H1 (cell line): ENCODE measurements around the gene COL21A1. TPM values are rescaled to one million over a fixed set of nuclear protein-coding genes. Genes with fewer than 3 reads are reported as not detected.

Experiments used
- CTCF ChIA-PET: fragments of 300-600 bp; sonication (Branson Sonifier 250); formaldehyde crosslinking; loops from one replicate; lab custom pipeline; 2021; ENCODE audit not compliant: partially characterized antibody; lab: Charles Lee
- POLR2A ChIA-PET: fragments of 300-600 bp; sonication (Branson Sonifier 250); formaldehyde crosslinking; loops from one replicate; lab custom pipeline; 2021; ENCODE audit warnings: inconsistent platforms; ENCODE audit not compliant: partially characterized antibody; lab: Charles Lee
- DNase-seq, 2 experiments: peaks; one replicate each; pipeline versions ENCODE4 v3.0.0 to v3.0.0-alpha.2; 2010 to 2022; ENCODE audit warnings: low spot score in 2 of 2, low read depth in 1 of 2, mixed read lengths in 1 of 2
- FAIRE-seq: peaks from 2 replicates; lab custom pipeline; 2011; peaks lifted over from hg19 to GRCh38; lab: Jason Lieb, UNC
- H2AFZ ChIP-seq: 2 replicates; pipeline ENCODE4 v1.8.1; 2012; ENCODE audit warnings: low read length, inconsistent platforms
- H2AK5ac ChIP-seq: 2 replicates; pipeline ENCODE4 v1.6.1; 2013; ENCODE audit warnings: low read depth, low read length
- H2BK120ac ChIP-seq: replicated peaks from 2 replicates; pipeline ENCODE3; 2013; ENCODE audit warnings: low read depth, low read length, inconsistent platforms
- H2BK12ac ChIP-seq: 2 replicates; pipeline ENCODE4 v1.6.1; 2013; ENCODE audit warnings: low read depth, low read length
- H2BK15ac ChIP-seq: 2 replicates; pipeline ENCODE4 v1.6.1; 2013; ENCODE audit warnings: low read length
- H2BK20ac ChIP-seq: 2 replicates; pipeline ENCODE4 v1.6.1; 2013; ENCODE audit warnings: low read length
- H2BK5ac ChIP-seq: 2 replicates; pipeline ENCODE4 v1.6.1; 2013; ENCODE audit warnings: low read depth, low read length
- H3K14ac ChIP-seq: 2 replicates; pipeline ENCODE4 v1.6.1; 2013; ENCODE audit warnings: inconsistent platforms; ENCODE audit not compliant: insufficient read length
- H3K18ac ChIP-seq: 2 replicates; pipeline ENCODE4 v1.6.1; 2013; ENCODE audit warnings: low read length; ENCODE audit errors: extremely low read depth
- H3K23ac ChIP-seq: 2 replicates; pipeline ENCODE4 v1.6.1; 2013; ENCODE audit warnings: inconsistent platforms; ENCODE audit not compliant: insufficient read length
- H3K23me2 ChIP-seq: 2 replicates; pipeline ENCODE4 v1.6.1; 2013; ENCODE audit warnings: low read depth, low read length
- H3K27ac ChIP-seq: 2 replicates; pipeline ENCODE4 v1.6.1; 2011; ENCODE audit warnings: low read depth, low read length, inconsistent platforms
- H3K27me3 ChIP-seq, 4 experiments: replicated peaks in 1 of 4; 1 replicate in 1 of 4; 2 replicates in 3 of 4; pipeline versions ENCODE4 v1.6.1 to v1.8.1; 2011 to 2013; ENCODE audit warnings: low read length in 3 of 4, mild to moderate bottlenecking in 3 of 4, inconsistent platforms in 2 of 4, mixed read lengths in 2 of 4, moderate library complexity in 1 of 4; ENCODE audit not compliant: control insufficient read depth in 3 of 4, insufficient read depth in 3 of 4; ENCODE audit errors: extremely low read depth in 1 of 4
- H3K36me3 ChIP-seq, 4 experiments: 2 replicates each; pipeline versions ENCODE4 v1.6.1 to v1.8.1; 2011 to 2013; ENCODE audit warnings: mild to moderate bottlenecking in 4 of 4, low read length in 3 of 4, moderate library complexity in 2 of 4, control low read depth in 1 of 4, inconsistent platforms in 1 of 4; ENCODE audit not compliant: insufficient read depth in 4 of 4, control insufficient read depth in 2 of 4
- H3K4ac ChIP-seq: replicated peaks from 2 replicates; pipeline ENCODE3; 2013; ENCODE audit warnings: low read length, low read depth, mixed read lengths, inconsistent platforms; ENCODE audit not compliant: insufficient read length
- H3K4me1 ChIP-seq, 4 experiments: replicated peaks in 1 of 4; 1 replicate in 1 of 4; 2 replicates in 3 of 4; pipeline versions ENCODE4 v1.6.1 to v1.8.1; 2011 to 2013; ENCODE audit warnings: low read length in 3 of 4, inconsistent platforms in 2 of 4, mixed read lengths in 1 of 4; ENCODE audit not compliant: insufficient read depth in 4 of 4, control insufficient read depth in 3 of 4
- H3K4me2 ChIP-seq, 2 experiments: 2 replicates each; pipeline versions ENCODE4 v1.6.1 to v1.8.1; 2011 to 2013; ENCODE audit warnings: low read depth in 2 of 2, low read length in 2 of 2, control low read depth in 1 of 2, inconsistent platforms in 1 of 2, mild to moderate bottlenecking in 1 of 2; ENCODE audit not compliant: insufficient read depth in 1 of 2
- H3K4me3 ChIP-seq, 4 experiments: fragments of 200-600, 300-600 bp in 1 of 4; sonication (generic), shearing (Covaris generic), sonication (Bioruptor Twin) in 1 of 4; 2 replicates each; pipeline versions ENCODE4 v1.5.1 to v1.8.1; 2011 to 2016; ENCODE audit warnings: low read length in 4 of 4, low read depth in 3 of 4, control low read depth in 2 of 4, inconsistent platforms in 2 of 4, mild to moderate bottlenecking in 2 of 4, mixed read lengths in 1 of 4, moderate library complexity in 1 of 4; ENCODE audit not compliant: insufficient read depth in 2 of 4; ENCODE audit errors: extremely low read depth in 1 of 4
- H3K56ac ChIP-seq: replicated peaks from 2 replicates; pipeline ENCODE3; 2013; ENCODE audit warnings: low read depth, mild to moderate bottlenecking, mixed read lengths, low read length, inconsistent platforms; ENCODE audit not compliant: insufficient read length
- H3K79me1 ChIP-seq: 2 replicates; pipeline ENCODE4 v1.6.1; 2013; ENCODE audit warnings: low read depth, low read length, control low read depth
- H3K79me2 ChIP-seq, 2 experiments: 2 replicates each; pipeline versions ENCODE4 v1.6.1 to v1.8.1; 2012 to 2013; ENCODE audit warnings: low read length in 2 of 2, mild to moderate bottlenecking in 2 of 2, inconsistent platforms in 1 of 2; ENCODE audit not compliant: insufficient read depth in 2 of 2, control insufficient read depth in 1 of 2
- H3K9ac ChIP-seq, 4 experiments: replicated peaks in 1 of 4; 1 replicate in 1 of 4; 2 replicates in 3 of 4; pipeline versions ENCODE4 v1.6.1 to v1.8.1; 2011 to 2013; ENCODE audit warnings: low read depth in 3 of 4, low read length in 3 of 4, control low read depth in 2 of 4, mild to moderate bottlenecking in 2 of 4, moderate library complexity in 2 of 4, inconsistent platforms in 1 of 4; ENCODE audit errors: extremely low read depth in 1 of 4
- H3K9me3 ChIP-seq, 2 experiments: 2 replicates each; pipeline versions ENCODE4 v1.6.1 to v1.8.1; 2012 to 2013; ENCODE audit warnings: mild to moderate bottlenecking in 2 of 2, moderate library complexity in 2 of 2, control low read depth in 1 of 2, inconsistent platforms in 1 of 2, low read depth in 1 of 2, low read length in 1 of 2, mixed read lengths in 1 of 2; ENCODE audit not compliant: insufficient read depth in 2 of 2
- H4K20me1 ChIP-seq, 2 experiments: replicated peaks in 1 of 2; 2 replicates each; pipeline versions ENCODE3 to v1.8.1; 2011 to 2013; ENCODE audit warnings: inconsistent platforms in 2 of 2, low read length in 2 of 2, mild to moderate bottlenecking in 1 of 2; ENCODE audit not compliant: insufficient read depth in 2 of 2, control insufficient read depth in 1 of 2
- H4K5ac ChIP-seq: 2 replicates; pipeline ENCODE4 v1.6.1; 2013; ENCODE audit warnings: low read length, low read depth, mixed read lengths, inconsistent platforms; ENCODE audit not compliant: insufficient read length
- H4K8ac ChIP-seq: 2 replicates; pipeline ENCODE4 v1.8.0; 2013; ENCODE audit warnings: mild to moderate bottlenecking, moderate library complexity, low read length, inconsistent platforms; ENCODE audit not compliant: insufficient read depth; ENCODE audit errors: extremely low read depth
- H4K91ac ChIP-seq: replicated peaks from 2 replicates; pipeline ENCODE3; 2013; ENCODE audit warnings: low read length, mixed read lengths, inconsistent platforms; ENCODE audit not compliant: insufficient read length
- CREB1 ChIP-seq: IDR thresholded peaks from 2 replicates; pipeline ENCODE4 v1.6.1; 2012; ENCODE audit warnings: inconsistent platforms
- CTBP2 ChIP-seq: IDR thresholded peaks from 2 replicates; pipeline ENCODE4 v1.7.0; 2011; ENCODE audit warnings: borderline replicate concordance, mild to moderate bottlenecking, moderate library complexity, mixed read lengths, low read length; ENCODE audit not compliant: insufficient read depth, insufficient read length
- CTCF ChIP-seq, 3 experiments: IDR thresholded peaks; 1 replicate in 2 of 3; 2 replicates in 1 of 3; pipeline versions ENCODE4 v1.5.1 to v1.6.1; 2011; ENCODE audit warnings: low read length in 3 of 3, mild to moderate bottlenecking in 3 of 3, inconsistent platforms in 2 of 3, low read depth in 1 of 3, moderate library complexity in 1 of 3; ENCODE audit not compliant: insufficient read depth in 1 of 3; ENCODE audit errors: control extremely low read depth in 1 of 3
- JUN ChIP-seq: IDR thresholded peaks from 2 replicates; pipeline ENCODE4 v1.6.1; 2011; ENCODE audit warnings: low read depth, mild to moderate bottlenecking, improper control_type of control experiment, low read length
- POU5F1 ChIP-seq: IDR thresholded peaks from 2 replicates; pipeline ENCODE4 v1.6.1; 2011; ENCODE audit warnings: low read depth, mild to moderate bottlenecking, low read length, moderate library complexity
- SIX5 ChIP-seq: IDR thresholded peaks from 2 replicates; pipeline ENCODE4 v1.6.1; 2011; ENCODE audit warnings: mild to moderate bottlenecking, low read depth, low read length
- SP1 ChIP-seq: IDR thresholded peaks from 2 replicates; pipeline ENCODE4 v1.6.1; 2011; ENCODE audit warnings: low read depth, low read length
- YY1 ChIP-seq: IDR thresholded peaks from 2 replicates; pipeline ENCODE4 v1.6.1; 2011; ENCODE audit warnings: low read depth, mild to moderate bottlenecking, low read length
- WGBS, 2 experiments: shearing (Covaris generic) in 1 of 2; methylation state at CpG; one replicate each; pipeline versions ENCODE4 v1.1.6 to v1.1.7; 2013 to 2015; ENCODE audit warnings: low lambda C conversion rate in 2 of 2, mixed read lengths in 2 of 2, inconsistent platforms in 1 of 2, low coverage in 1 of 2, missing lambda C conversion rate in 1 of 2; ENCODE audit not compliant: insufficient replicate concordance in 2 of 2, insufficient coverage in 1 of 2, insufficient read length in 1 of 2; ENCODE audit errors: extremely low coverage in 1 of 2, missing lambda C conversion rate in 1 of 2; 5-methylcytosine and 5-hydroxymethylcytosine counted together
- polyA plus RNA-seq, 7 experiments: library from polyadenylated mRNA; depleted of rRNA in 3 of 7; stranded (reverse) in 5 of 7; unstranded in 2 of 7; fragments of >200 nt in 5 of 7; fragments of 200-250 nt in 2 of 7; gene quantifications; 1 replicate in 5 of 7; 2 replicates in 1 of 7; 4 replicates in 1 of 7; pipeline versions ENCODE4 v1.2.1 to v1.2.3, GENCODE V29; 2011 to 2013; ENCODE audit warnings: missing spikeins in 2 of 7, mixed read lengths in 2 of 7
- total RNA-seq: library from RNA; stranded (reverse); fragmentation: NEBNext Ultra II Directional; extraction: Animal tissue kit (Norgen Biotek cat#: 25700); gene quantifications from 2 replicates; pipeline ENCODE4 v1.2.1, GENCODE V29; 2021

COL21A1 gene
- total and polyA plus RNA-seq, 2 of the 8 experiments (the other 6 are each of a cell fraction or from before 2014, with no cell fraction given) = 1.6 to 3.4 TPM

- no peak overlapping the region for H3K4me3 ChIP-seq
- H3K36me3 ChIP-seq = no peaks in the 10 kb centered on the region
- no peak overlapping the region for H2AK5ac ChIP-seq
- H4K91ac ChIP-seq = no peak overlapping the region
- no peak overlapping the region for H2BK12ac ChIP-seq
- FAIRE-seq = no peak
- no peak overlapping the region for H2BK15ac ChIP-seq
- no peak for TF ChIP-seq CTCF (IDR thresholded peaks at IDR 0.05; ENCODE audit: control extremely low read depth in 1 of 3, insufficient read depth in 1 of 3, low read depth in 1 of 3, low read length in 3 of 3)
- no peak for TF ChIP-seq POU5F1
- no peak for TF ChIP-seq YY1
- TF ChIP-seq SIX5 = no peak
- TF ChIP-seq SP1 = no peak
- TF ChIP-seq CTBP2 = no peak
- TF ChIP-seq CREB1 = no peak
- no peak for TF ChIP-seq JUN
- TF ChIP-seq, all 59 proteins: peak for 0
- Histone ChIP-seq H3K79me2 (no peaks in the 10 kb centered on the region), H3K27me3 (no peaks in the 10 kb centered on the region), H3K4ac (no peak overlapping the region), H2BK5ac (no peak overlapping the region), H3K56ac (no peak overlapping the region), H3K18ac (no peak overlapping the region), H3K79me1 (no peaks in the 10 kb centered on the region), H3K14ac (no peak overlapping the region), H3K23ac (no peak overlapping the region), H4K5ac (no peak overlapping the region), H2BK20ac (no peak overlapping the region), H3K27ac (no peak overlapping the region), H3K9me3 (no peaks in the 10 kb centered on the region), H4K8ac (no peak overlapping the region), H2BK120ac (no peak overlapping the region), H3K23me2 (peaks cover 7% of the 10 kb centered on the region; the same call in 1 of the 2 replicates), H2AFZ (no peak overlapping the region), H3K9ac (no peak overlapping the region), H3K4me1 (peaks cover 0 to 20% (median 15%) of the 10 kb centered on the region in 4 experiments; a peak in 4 of 7 replicates), H3K4me2 (no peak overlapping the region; a peak in 1 of 4 replicates), H4K20me1 (no peaks in the 10 kb centered on the region)
- CTCF ChIA-PET = no interaction called here
- WGBS, 2 experiments = 90% methylated on average over 3 of the region's 3 CpGs; no CpG with 5 or more reads in 1 of the 2 experiments
- no peak for DNase-seq
- POLR2A ChIA-PET = no interaction called here
Measured at GRCh38 chr6:56244528-56245253, 2.7 kb downstream of the COL21A1 start.
